ENCODE data around the gene SYNPO2. TPM values are rescaled to one million over a fixed set of nuclear protein-coding genes. Genes with fewer than 3 reads are reported as not detected.

The SYNPO2 gene
- total RNA-seq, 3 donors from 2014 or later: 18.9 to 804 (median 91.1) TPM

- TF ChIP-seq CTCF (IDR thresholded peaks at IDR 0.05): no peak
- ATAC-seq (no peak), DNase-seq (no peak)
- no peaks in the 10 kb centered on the region for H3K9me3 ChIP-seq
- H3K4me1 ChIP-seq (ENCODE audit: low read depth): peaks cover 7% of the 10 kb centered on the region
- intact Hi-C loops (cut with DNase I, micrococcal nuclease): no loop called here
- no peaks in the 10 kb centered on the region for H3K36me3 ChIP-seq (ENCODE audit: low read depth)
- no peak overlapping the region for H3K4me3 ChIP-seq
Observed at GRCh38 chr4:119024102-119024501, 135.4 kb downstream of the SYNPO2 start.

- H3K4me3 ChIP-seq: no peak overlapping the region
- H3K36me3 ChIP-seq (ENCODE audit: low read depth): no peaks in the 10 kb centered on the region
- no peaks in the 10 kb centered on the region for H3K9me3 ChIP-seq
- no peak for TF ChIP-seq CTCF (IDR thresholded peaks at IDR 0.05)
- peak; percentile 90 for ATAC-seq
- peak; percentile 55 to 86 (median 62) for DNase-seq
- intact Hi-C loops (cut with DNase I, micrococcal nuclease): no loop called here
- peaks cover 7% of the 10 kb centered on the region for H3K4me1 ChIP-seq (ENCODE audit: low read depth)
Observed at GRCh38 chr4:119025420-119025819, 136.8 kb downstream of the SYNPO2 start.

- ATAC-seq (peak; percentile 85), DNase-seq (peak in 1 of 3 donors; percentile 44)
- H3K36me3 ChIP-seq (ENCODE audit: low read depth): no peaks in the 10 kb centered on the region
- TF ChIP-seq CTCF (IDR thresholded peaks at IDR 0.05): no peak
- intact Hi-C loops (cut with DNase I, micrococcal nuclease): no loop called here
- peaks cover 7% of the 10 kb centered on the region for H3K4me1 ChIP-seq (ENCODE audit: low read depth)
- H3K4me3 ChIP-seq: no peak overlapping the region
- H3K9me3 ChIP-seq: no peaks in the 10 kb centered on the region
Observed at GRCh38 chr4:119025916-119026661, 137.4 kb downstream of the SYNPO2 start.

GRCh38 chr4:119026662-119027444 lies 138.2 kb downstream of the SYNPO2 start:
- DNase-seq: no peak
- ATAC-seq: peak; percentile 38
- no peak for TF ChIP-seq CTCF (IDR thresholded peaks at IDR 0.05)

GRCh38 chr4:119027811-119028210 lies 139.2 kb downstream of the SYNPO2 start:
- TF ChIP-seq CTCF (IDR thresholded peaks at IDR 0.05): no peak
- DNase-seq (no peak), ATAC-seq (no peak)
- Histone ChIP-seq H3K4me3 (no peak overlapping the region), H3K9me3 (no peaks in the 10 kb centered on the region), H3K36me3 (ENCODE audit: low read depth) (no peaks in the 10 kb centered on the region), H3K4me1 (ENCODE audit: low read depth) (peaks cover 7% of the 10 kb centered on the region)
- intact Hi-C loops (cut with DNase I, micrococcal nuclease): no loop called here

More at GRCh38 chr4:119026662-119027444, 138.2 kb downstream of the SYNPO2 start:
- no peak overlapping the region for H3K4me3 ChIP-seq
- H3K9me3 ChIP-seq: no peaks in the 10 kb centered on the region
- peaks cover 7% of the 10 kb centered on the region for H3K4me1 ChIP-seq (ENCODE audit: low read depth)
- intact Hi-C loops (cut with DNase I, micrococcal nuclease): no loop called here
- no peaks in the 10 kb centered on the region for H3K36me3 ChIP-seq (ENCODE audit: low read depth)

Measured in mucosa of descending colon (tissue), 3 donors.